HG02610 (cell line): Measurements from ENCODE around the gene MAP4K1.
"Not testable (repeated sequence)": the region's sequence is repeated elsewhere in the genome, so short reads cannot be mapped to it uniquely, and the experiment has no call there.

Source experiments
- ATAC-seq: cut with Tn5 transposase; IDR thresholded peaks from one replicate; pipeline ENCODE4 v1.9.1; 2021; ENCODE audit warnings: mild to moderate bottlenecking, moderate library complexity; ENCODE audit not compliant: unreplicated experiment

Gene MAP4K1

GRCh38 chr19:38653028-38653571 lies 35.3 kb upstream of the MAP4K1 start:
- ATAC-seq = no peak

- no peak for ATAC-seq
These were observed 33.3 kb upstream of the MAP4K1 start for GRCh38 chr19:38650911-38651584.

- no peak for ATAC-seq
These were observed 32.5 kb upstream of the MAP4K1 start for GRCh38 chr19:38650172-38650775.

GRCh38 chr19:38649305-38650171 lies 31.8 kb upstream of the MAP4K1 start:
- no peak for ATAC-seq

GRCh38 chr19:38648769-38649304 lies 31.1 kb upstream of the MAP4K1 start:
- no peak for ATAC-seq

- no peak for ATAC-seq
These were observed 30.4 kb upstream of the MAP4K1 start for GRCh38 chr19:38647966-38648768.

- peak; percentile 85 for ATAC-seq
These were observed 29.7 kb upstream of the MAP4K1 start, which contains the start of gene ACTN4 for GRCh38 chr19:38647368-38647965. ACTN4 (plus strand) TSS chr19:38647649; CDS start chr19:38647746, 97 bp downstream.

GRCh38 chr19:38644719-38645118 lies 27.0 kb upstream of the MAP4K1 start:
- ATAC-seq = no peak

- ATAC-seq = no peak
These were observed 24.4 kb upstream of the MAP4K1 start for GRCh38 chr19:38642176-38642575.

GRCh38 chr19:38640368-38640767 lies 22.6 kb upstream of the MAP4K1 start:
- no peak for ATAC-seq

- no peak for ATAC-seq
These were observed 21.9 kb upstream of the MAP4K1 start for GRCh38 chr19:38639679-38640078.

- ATAC-seq = no peak
These were observed 20.7 kb upstream of the MAP4K1 start for GRCh38 chr19:38638461-38638860.

- no peak for ATAC-seq
These were observed 18.0 kb upstream of the MAP4K1 start for GRCh38 chr19:38635483-38636399.

GRCh38 chr19:38634757-38635482 lies 17.2 kb upstream of the MAP4K1 start:
- no peak for ATAC-seq

- no peak for ATAC-seq
These were observed 14.9 kb upstream of the MAP4K1 start for GRCh38 chr19:38632476-38633213.

- ATAC-seq = not testable (repeated sequence)
These were observed 14.2 kb upstream of the MAP4K1 start for GRCh38 chr19:38631811-38632475.

- ATAC-seq = not testable (repeated sequence)
These were observed 13.5 kb upstream of the MAP4K1 start for GRCh38 chr19:38631301-38631700.
